ENCODE data around the gene RPS2.

GRCh38 chr16:1963806-1964505 lies 670 bp downstream of the RPS2 start:
- TF ChIP-seq NFIC (IDR thresholded peaks at IDR 0.05) (no peak), CREB1 (IDR thresholded peaks at IDR 0.05; ENCODE audit: low read depth) (no peak), RAD21 (IDR thresholded peaks at IDR 0.05; ENCODE audit: low read depth) (no peak), MAX (IDR thresholded peaks at IDR 0.05) (no peak), EP300 (IDR thresholded peaks at IDR 0.05; ENCODE audit: borderline replicate concordance) (no peak), REST (IDR thresholded peaks at IDR 0.05; ENCODE audit: low read depth) (no peak), TAF1 (IDR thresholded peaks at IDR 0.05; ENCODE audit: low read depth) (no peak), CEBPB (IDR thresholded peaks at IDR 0.05) (no peak), TEAD4 (IDR thresholded peaks at IDR 0.05) (no peak), ZBTB7A (IDR thresholded peaks at IDR 0.05; ENCODE audit: low read depth) (no peak)
